Body of pancreas (tissue), 4 donors: Measurements from ENCODE around the gene FYTTD1.

Source experiments
- POLR2A ChIP-seq, 3 donors: fragments of 450-650 bp; IDR thresholded peaks; one replicate each; pipeline ENCODE4 v1.6.1; 2016; ENCODE audit warnings: antibody characterized with exemption in 3 of 3, mild to moderate bottlenecking in 2 of 3
- TF ChIP-seq, protein P1 (sequence below), 7 experiments: fragments of 450-650 bp in 4 of 7; fragments of 200-600 bp in 3 of 7; sonication (generic) in 3 of 7; IDR thresholded peaks; one replicate each; pipeline ENCODE4 v1.5.1; 2016 to 2019; ENCODE audit warnings: antibody characterized with exemption in 7 of 7

DNA sequence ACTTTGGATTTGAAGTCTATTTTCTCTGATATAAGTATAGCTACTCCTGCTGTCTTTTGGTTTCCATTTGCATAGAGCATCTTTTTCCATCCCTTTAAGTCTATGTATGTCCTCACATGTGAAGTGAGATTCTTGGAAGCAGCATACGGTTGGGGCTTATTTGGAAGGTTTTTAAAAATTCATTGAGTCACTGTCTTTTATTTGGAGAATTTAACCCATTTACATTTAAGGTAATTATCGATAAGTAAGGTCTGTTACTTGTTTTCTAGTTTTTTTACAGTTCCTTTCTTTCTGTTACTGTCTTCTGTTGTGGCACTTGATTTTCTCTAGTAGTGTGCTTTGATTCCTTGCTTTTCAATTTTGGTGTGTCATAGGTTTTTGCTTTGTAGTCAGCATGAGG is 26.9 kb upstream of the FYTTD1 start:
- TF ChIP-seq, protein P1, sequence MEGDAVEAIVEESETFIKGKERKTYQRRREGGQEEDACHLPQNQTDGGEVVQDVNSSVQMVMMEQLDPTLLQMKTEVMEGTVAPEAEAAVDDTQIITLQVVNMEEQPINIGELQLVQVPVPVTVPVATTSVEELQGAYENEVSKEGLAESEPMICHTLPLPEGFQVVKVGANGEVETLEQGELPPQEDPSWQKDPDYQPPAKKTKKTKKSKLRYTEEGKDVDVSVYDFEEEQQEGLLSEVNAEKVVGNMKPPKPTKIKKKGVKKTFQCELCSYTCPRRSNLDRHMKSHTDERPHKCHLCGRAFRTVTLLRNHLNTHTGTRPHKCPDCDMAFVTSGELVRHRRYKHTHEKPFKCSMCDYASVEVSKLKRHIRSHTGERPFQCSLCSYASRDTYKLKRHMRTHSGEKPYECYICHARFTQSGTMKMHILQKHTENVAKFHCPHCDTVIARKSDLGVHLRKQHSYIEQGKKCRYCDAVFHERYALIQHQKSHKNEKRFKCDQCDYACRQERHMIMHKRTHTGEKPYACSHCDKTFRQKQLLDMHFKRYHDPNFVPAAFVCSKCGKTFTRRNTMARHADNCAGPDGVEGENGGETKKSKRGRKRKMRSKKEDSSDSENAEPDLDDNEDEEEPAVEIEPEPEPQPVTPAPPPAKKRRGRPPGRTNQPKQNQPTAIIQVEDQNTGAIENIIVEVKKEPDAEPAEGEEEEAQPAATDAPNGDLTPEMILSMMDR (IDR thresholded peaks at IDR 0.05) = no peak
- TF ChIP-seq POLR2A (IDR thresholded peaks at IDR 0.05) = no peak
